A549 treated with CORT108297 at 1 μM for 4 hours (cell line): Measurements from ENCODE around the gene TERT. TPM values are rescaled to one million over a fixed set of nuclear protein-coding genes. Genes with fewer than 3 reads are reported as not detected.

Experiments used
- total RNA-seq: library from RNA; stranded (reverse); fragments of 200-300 nt; extraction: Qiagen RNA extraction; gene quantifications from 5 replicates; pipeline ENCODE4 v1.2.3, GENCODE V29; 2022

The TERT gene
- total RNA-seq = 1.3 to 3.6 TPM (median 2.7 TPM) in 5 replicates

DNA sequence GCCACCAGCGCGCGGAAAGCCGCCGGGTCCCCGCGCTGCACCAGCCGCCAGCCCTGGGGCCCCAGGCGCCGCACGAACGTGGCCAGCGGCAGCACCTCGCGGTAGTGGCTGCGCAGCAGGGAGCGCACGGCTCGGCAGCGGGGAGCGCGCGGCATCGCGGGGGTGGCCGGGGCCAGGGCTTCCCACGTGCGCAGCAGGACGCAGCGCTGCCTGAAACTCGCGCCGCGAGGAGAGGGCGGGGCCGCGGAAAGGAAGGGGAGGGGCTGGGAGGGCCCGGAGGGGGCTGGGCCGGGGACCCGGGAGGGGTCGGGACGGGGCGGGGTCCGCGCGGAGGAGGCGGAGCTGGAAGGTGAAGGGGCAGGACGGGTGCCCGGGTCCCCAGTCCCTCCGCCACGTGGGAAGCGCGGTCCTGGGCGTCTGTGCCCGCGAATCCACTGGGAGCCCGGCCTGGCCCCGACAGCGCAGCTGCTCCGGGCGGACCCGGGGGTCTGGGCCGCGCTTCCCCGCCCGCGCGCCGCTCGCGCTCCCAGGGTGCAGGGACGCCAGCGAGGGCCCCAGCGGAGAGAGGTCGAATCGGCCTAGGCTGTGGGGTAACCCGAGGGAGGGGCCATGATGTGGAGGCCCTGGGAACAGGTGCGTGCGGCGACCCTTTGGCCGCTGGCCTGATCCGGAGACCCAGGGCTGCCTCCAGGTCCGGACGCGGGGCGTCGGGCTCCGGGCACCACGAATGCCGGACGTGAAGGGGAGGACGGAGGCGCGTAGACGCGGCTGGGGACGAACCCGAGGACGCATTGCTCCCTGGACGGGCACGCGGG lies at the start of gene TERT:
Gene TERT, minus strand, starts transcription at position 234 of the 815 bp plus-strand sequence. Its CDS starts 79 bp downstream, at position 155.

DNA sequence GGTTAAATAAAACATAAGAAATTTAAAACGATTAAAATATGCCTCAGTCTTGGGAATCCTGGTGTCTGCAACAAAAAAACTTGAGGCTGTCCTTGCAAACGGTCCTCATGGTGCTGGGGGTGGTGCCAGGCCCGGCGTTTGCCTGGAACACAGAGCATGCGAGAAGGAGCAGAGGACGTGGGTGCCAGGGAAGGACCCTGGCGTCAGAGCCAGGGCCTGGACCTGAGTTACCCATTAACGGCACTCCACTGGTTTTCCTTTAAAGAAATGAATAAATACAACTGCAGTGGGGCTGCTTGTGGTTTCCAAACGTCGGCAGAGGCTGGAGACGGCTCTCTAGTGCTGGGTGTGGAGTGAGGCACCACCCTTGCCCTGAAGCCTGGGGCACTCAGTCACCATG lies 69.8 kb downstream of the TERT start, which contains the start of gene SLC6A18:
Gene SLC6A18, plus strand, starts transcription at position 301 of the 400 bp plus-strand sequence. Its CDS starts 97 bp downstream, at position 398.

Other genes with a start within 250 kb of the TERT start
- 21.8 to 33.9 TPM (median 29.1 TPM) in 5 replicates for gene SLC12A7, start 183.0 kb downstream of the TERT start, total RNA-seq
- gene SLC6A19, start 93.5 kb downstream of the TERT start, total RNA-seq = 0.01 to 0.03 TPM (median 0.01 TPM) in 3 of 5 replicates, not detected in the others
- gene SLC6A18, start 69.7 kb downstream of the TERT start, total RNA-seq = not detected in 5 replicates
- gene CLPTM1L, start 50.0 kb upstream of the TERT start, total RNA-seq = 157 to 177 TPM (median 160 TPM) in 5 replicates
- gene SLC6A3, start 150.4 kb upstream of the TERT start, total RNA-seq = 0.05 to 0.09 TPM (median 0.07 TPM) in 5 replicates
- gene LPCAT1, start 228.9 kb upstream of the TERT start, total RNA-seq = 148 to 167 TPM (median 163 TPM) in 5 replicates